Erythroblast (primary cell): ENCODE measurements around the gene ZNF512B.

ENCODE experiments used
- GATA1 ChIP-seq: IDR thresholded peaks from 2 replicates; pipeline ENCODE4 v1.6.1; 2011; ENCODE audit warnings: low read depth, mild to moderate bottlenecking, control low read depth, low read length, moderate library complexity
- POLR2A ChIP-seq: IDR thresholded peaks from 2 replicates; pipeline ENCODE4 v1.6.1; 2011; ENCODE audit warnings: mild to moderate bottlenecking, low read length

DNA sequence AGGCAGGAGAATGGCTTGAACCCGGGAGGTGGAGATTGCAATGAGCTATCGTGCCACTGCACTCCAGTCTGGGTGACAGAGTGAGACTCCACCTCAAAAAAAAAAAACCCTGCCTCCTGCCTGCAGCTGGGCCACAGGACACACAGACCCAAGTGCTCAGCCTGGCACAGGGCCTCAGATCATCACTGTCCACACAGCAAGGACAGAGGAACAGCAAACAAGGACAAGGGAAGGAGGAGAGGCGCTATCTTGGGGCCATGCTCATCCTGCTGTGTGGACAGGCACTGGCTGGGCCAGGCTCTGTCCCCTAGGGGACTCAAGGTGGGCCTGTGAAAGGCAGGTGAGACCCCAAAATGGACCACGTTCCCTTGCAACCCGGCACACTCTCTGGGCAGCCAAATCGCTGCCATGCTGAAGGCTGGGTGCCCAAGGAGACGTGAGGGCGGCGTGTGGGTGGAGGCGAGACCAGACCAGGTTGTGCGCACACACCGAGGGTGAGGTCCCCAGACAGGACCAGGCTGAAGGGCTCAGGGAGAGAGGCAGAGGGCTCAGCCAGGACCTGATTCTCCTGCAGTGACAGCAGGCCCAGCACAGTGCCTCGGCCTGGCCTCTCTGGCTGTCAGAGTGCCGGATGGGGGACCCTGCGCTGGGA is 22.6 kb downstream of the ZNF512B start:
- no peak for TF ChIP-seq POLR2A
- no peak for TF ChIP-seq GATA1
